ENCODE data around the gene ABCC10. TPM values are rescaled to one million over a fixed set of nuclear protein-coding genes. Genes with fewer than 3 reads are reported as not detected.

Gene ABCC10
- total RNA-seq, 2 experiments from 2014 or later: 51.0 to 58.3 TPM

DNA sequence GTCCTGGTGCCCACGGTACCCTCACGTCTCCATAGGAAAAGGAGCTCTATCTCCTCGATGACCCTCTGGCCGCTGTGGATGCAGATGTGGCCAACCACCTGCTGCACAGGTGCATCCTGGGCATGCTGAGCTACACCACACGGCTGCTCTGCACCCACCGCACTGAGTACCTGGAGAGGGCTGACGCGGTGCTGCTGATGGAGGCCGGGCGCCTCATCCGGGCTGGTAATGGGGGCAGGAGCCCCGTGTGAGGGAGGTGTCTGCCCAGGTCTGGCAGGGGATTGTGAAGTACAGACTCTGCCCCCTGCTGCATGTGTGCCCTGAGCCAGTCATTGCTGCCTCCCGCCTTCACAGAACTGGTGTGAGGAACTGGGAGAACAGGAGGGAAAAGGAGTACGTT lies 15.6 kb downstream of the ABCC10 start:
- Mint-ChIP-seq H3K9me3 (no peaks in the 10 kb centered on the region), H3K27ac (no peak overlapping the region), H3K4me1 (no peaks in the 10 kb centered on the region), H3K4me3 (no peak overlapping the region), H3K36me3 (peaks cover 2% of the 10 kb centered on the region), H3K27me3 (no peaks in the 10 kb centered on the region)
- ATAC-seq (ENCODE audit: low read depth) (no peak), DNase-seq (no peak)
- POLR2A ChIA-PET: no interaction called here

- Mint-ChIP-seq H3K27me3 (no peaks in the 10 kb centered on the region), H3K27ac (peak overlapping the region; percentile 24), H3K4me3 (no peak overlapping the region), H3K9me3 (no peaks in the 10 kb centered on the region), H3K36me3 (peaks cover 2% of the 10 kb centered on the region), H3K4me1 (no peaks in the 10 kb centered on the region)
- POLR2A ChIA-PET: no interaction called here
- ATAC-seq (ENCODE audit: low read depth) (no peak), DNase-seq (no peak)
These were observed 16.7 kb downstream of the ABCC10 start for GRCh38 chr6:43444036-43444435.

DNA sequence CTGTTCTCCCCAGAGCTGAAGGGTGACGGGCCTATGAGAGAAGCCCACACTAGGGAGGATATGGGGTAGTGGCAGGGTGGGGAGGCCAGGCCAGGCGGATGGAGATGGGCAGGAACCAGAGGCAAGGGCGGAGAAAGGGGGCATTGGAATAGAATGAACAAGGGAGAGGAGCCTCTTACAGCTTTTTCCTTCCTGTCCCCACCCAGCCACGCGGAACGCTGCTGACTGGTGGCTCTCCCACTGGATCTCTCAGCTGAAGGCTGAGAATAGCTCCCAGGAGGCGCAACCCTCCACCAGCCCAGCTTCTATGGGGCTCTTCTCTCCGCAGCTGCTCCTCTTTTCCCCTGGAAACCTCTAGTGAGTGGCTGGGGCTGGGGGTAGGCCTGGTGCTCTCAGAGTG lies 17.2 kb downstream of the ABCC10 start:
- POLR2A ChIA-PET: no interaction called here
- Mint-ChIP-seq H3K27me3 (no peaks in the 10 kb centered on the region), H3K27ac (no peak overlapping the region), H3K36me3 (peaks cover 2% of the 10 kb centered on the region), H3K9me3 (no peaks in the 10 kb centered on the region), H3K4me3 (no peak overlapping the region), H3K4me1 (no peaks in the 10 kb centered on the region)
- DNase-seq (no peak), ATAC-seq (ENCODE audit: low read depth) (no peak)

DNA sequence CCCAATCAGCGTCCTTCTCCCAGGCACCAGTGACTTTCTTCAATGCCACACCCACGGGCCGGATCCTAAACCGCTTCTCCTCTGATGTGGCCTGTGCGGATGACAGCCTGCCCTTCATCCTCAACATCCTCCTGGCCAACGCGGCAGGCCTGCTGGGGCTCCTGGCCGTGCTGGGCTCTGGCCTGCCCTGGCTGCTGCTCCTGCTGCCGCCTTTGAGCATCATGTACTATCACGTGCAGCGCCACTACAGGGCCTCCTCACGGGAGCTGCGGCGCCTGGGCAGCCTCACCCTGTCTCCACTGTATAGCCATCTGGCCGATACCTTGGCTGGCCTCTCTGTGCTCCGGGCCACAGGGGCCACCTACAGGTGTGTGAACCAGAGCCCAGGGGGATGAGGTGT lies 18.2 kb downstream of the ABCC10 start:
- Mint-ChIP-seq H3K4me3 (no peak overlapping the region), H3K9me3 (no peaks in the 10 kb centered on the region), H3K27ac (no peak overlapping the region), H3K4me1 (no peaks in the 10 kb centered on the region), H3K27me3 (no peaks in the 10 kb centered on the region), H3K36me3 (peaks cover 2% of the 10 kb centered on the region)
- POLR2A ChIA-PET: no interaction called here
- DNase-seq: no peak
- ATAC-seq (ENCODE audit: low read depth): no peak

GRCh38 chr6:43447604-43448003 lies 20.3 kb downstream of the ABCC10 start:
- H3K27ac Mint-ChIP-seq: no peak overlapping the region
- peaks cover 2% of the 10 kb centered on the region for H3K36me3 Mint-ChIP-seq
- H3K27me3 Mint-ChIP-seq: no peaks in the 10 kb centered on the region
- no peak for DNase-seq
- POLR2A ChIA-PET: interaction anchor here (0.7 kb wide), 1 partner anchor 655 kb away, joined by 3 read pairs; no protein-coding TSS in a partner anchor
- H3K9me3 Mint-ChIP-seq: no peaks in the 10 kb centered on the region
- H3K4me1 Mint-ChIP-seq: no peaks in the 10 kb centered on the region
- H3K4me3 Mint-ChIP-seq: no peak overlapping the region
- ATAC-seq (ENCODE audit: low read depth): no peak

DNA sequence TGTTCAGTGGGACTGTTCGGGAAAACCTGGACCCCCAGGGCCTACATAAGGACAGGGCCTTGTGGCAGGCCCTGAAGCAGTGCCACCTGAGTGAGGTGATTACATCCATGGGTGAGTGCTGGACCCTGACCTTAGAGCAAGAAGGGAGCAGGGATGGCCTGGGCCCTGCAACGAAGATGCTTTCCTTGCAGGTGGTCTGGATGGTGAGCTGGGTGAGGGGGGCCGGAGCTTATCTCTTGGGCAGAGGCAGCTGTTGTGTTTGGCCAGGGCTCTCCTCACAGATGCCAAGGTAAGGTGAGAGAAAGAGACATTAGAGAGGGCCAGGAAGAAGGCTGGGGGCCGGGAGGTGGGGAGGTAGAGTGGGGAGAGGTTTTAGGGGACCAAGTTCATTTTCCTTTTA lies 21.6 kb downstream of the ABCC10 start:
- POLR2A ChIA-PET: no interaction called here
- DNase-seq (no peak), ATAC-seq (ENCODE audit: low read depth) (no peak)
- peaks cover under 1% of the 10 kb centered on the region for H3K27me3 Mint-ChIP-seq
- H3K36me3 Mint-ChIP-seq: peaks cover 4% of the 10 kb centered on the region
- H3K4me1 Mint-ChIP-seq: no peaks in the 10 kb centered on the region
- no peak overlapping the region for H3K4me3 Mint-ChIP-seq
- no peak overlapping the region for H3K27ac Mint-ChIP-seq
- H3K9me3 Mint-ChIP-seq: no peaks in the 10 kb centered on the region

DNA sequence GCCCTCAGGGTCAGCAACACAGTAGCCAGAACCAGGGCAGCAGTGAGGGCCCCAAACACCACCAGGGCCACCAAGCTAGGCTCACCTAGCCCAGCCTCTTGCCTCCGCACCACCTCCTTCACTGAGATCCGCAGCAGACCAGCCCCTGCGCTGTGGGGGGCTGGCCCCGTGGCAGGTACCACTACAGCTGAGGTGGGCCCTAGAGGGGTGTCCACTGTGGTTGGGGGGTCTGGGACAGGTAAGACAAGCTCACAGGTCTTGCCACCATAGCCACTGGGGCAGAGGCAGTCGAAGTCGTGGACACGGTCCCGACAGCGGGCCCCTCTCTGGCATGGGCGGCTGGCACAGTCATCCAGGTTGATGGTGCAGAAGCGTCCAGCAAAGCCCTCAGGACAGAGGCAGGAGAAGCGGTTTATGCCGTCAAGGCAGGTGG lies 23.4 kb downstream of the ABCC10 start:
- Mint-ChIP-seq H3K27ac (no peak overlapping the region), H3K36me3 (peaks cover 5% of the 10 kb centered on the region), H3K9me3 (no peaks in the 10 kb centered on the region), H3K4me1 (peaks cover 7% of the 10 kb centered on the region), H3K27me3 (peaks cover 11% of the 10 kb centered on the region), H3K4me3 (no peak overlapping the region)
- no peak for DNase-seq
- POLR2A ChIA-PET: interaction anchor here (0.8 kb wide), 1 partner anchor 9 kb away, joined by 6 read pairs; no protein-coding TSS in a partner anchor
- ATAC-seq (ENCODE audit: low read depth): no peak

GRCh38 chr6:43451348-43451747 lies 24.0 kb downstream of the ABCC10 start:
- DNase-seq (no peak), ATAC-seq (ENCODE audit: low read depth) (no peak)
- H3K4me3 Mint-ChIP-seq: no peak overlapping the region
- H3K27ac Mint-ChIP-seq: no peak overlapping the region
- H3K36me3 Mint-ChIP-seq: peaks cover 6% of the 10 kb centered on the region
- POLR2A ChIA-PET: no interaction called here
- no peaks in the 10 kb centered on the region for H3K9me3 Mint-ChIP-seq
- peaks cover 17% of the 10 kb centered on the region for H3K27me3 Mint-ChIP-seq
- peaks cover 12% of the 10 kb centered on the region for H3K4me1 Mint-ChIP-seq

DNA sequence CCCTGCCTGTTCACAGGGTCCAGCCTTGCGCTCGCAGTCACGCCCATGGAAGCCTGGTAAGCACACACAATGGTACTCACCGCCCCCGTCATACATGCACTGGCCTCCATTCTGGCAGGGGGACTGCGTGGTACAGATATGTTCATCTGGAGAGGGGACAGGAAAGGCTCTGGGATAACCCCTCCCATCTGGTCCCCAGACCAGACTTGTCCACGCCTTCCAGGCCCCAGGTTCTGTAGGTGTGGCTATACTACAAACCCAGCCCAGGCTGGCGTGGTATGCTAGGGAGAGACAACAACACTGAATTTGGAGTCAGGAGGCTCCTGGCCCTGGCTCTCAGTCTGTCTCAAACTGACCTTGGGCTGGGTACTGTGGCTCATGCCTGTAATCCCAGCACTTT lies 24.6 kb downstream of the ABCC10 start:
- Mint-ChIP-seq H3K4me1 (peaks cover 12% of the 10 kb centered on the region), H3K9me3 (no peaks in the 10 kb centered on the region), H3K27ac (no peak overlapping the region), H3K27me3 (peaks cover 23% of the 10 kb centered on the region), H3K36me3 (peaks cover 6% of the 10 kb centered on the region), H3K4me3 (no peak overlapping the region)
- POLR2A ChIA-PET: no interaction called here
- DNase-seq (no peak), ATAC-seq (ENCODE audit: low read depth) (no peak)

- no peak overlapping the region for H3K4me3 Mint-ChIP-seq
- H3K27ac Mint-ChIP-seq: no peak overlapping the region
- no peak for ATAC-seq (ENCODE audit: low read depth)
- H3K9me3 Mint-ChIP-seq: no peaks in the 10 kb centered on the region
- peaks cover 29% of the 10 kb centered on the region for H3K27me3 Mint-ChIP-seq
- DNase-seq: no peak
- H3K36me3 Mint-ChIP-seq: peaks cover 6% of the 10 kb centered on the region
- POLR2A ChIA-PET: interaction anchor here (0.6 kb wide), 1 partner anchor 24 kb away, joined by 4 read pairs; no protein-coding TSS in a partner anchor
- H3K4me1 Mint-ChIP-seq: peaks cover 12% of the 10 kb centered on the region
These were observed 25.6 kb downstream of the ABCC10 start for GRCh38 chr6:43452896-43453295.

- Mint-ChIP-seq H3K9me3 (no peaks in the 10 kb centered on the region), H3K4me3 (peak overlapping the region; percentile 82), H3K27me3 (peaks cover 29% of the 10 kb centered on the region)
These were observed 26.5 kb downstream of the ABCC10 start for GRCh38 chr6:43453831-43454230.

GRCh38 chr6:43454290-43454695 lies 27.0 kb downstream of the ABCC10 start:
- DNase-seq: no peak
- POLR2A ChIA-PET: no interaction called here
- peak overlapping the region; percentile 82 for H3K4me3 Mint-ChIP-seq
- no peak overlapping the region for H3K27ac Mint-ChIP-seq
- H3K4me1 Mint-ChIP-seq: peaks cover 12% of the 10 kb centered on the region
- H3K27me3 Mint-ChIP-seq: peaks cover 29% of the 10 kb centered on the region
- ATAC-seq (ENCODE audit: low read depth): no peak
- H3K36me3 Mint-ChIP-seq: peaks cover 6% of the 10 kb centered on the region
- H3K9me3 Mint-ChIP-seq: no peaks in the 10 kb centered on the region

More at GRCh38 chr6:43453831-43454230, 26.5 kb downstream of the ABCC10 start:
- POLR2A ChIA-PET: no interaction called here
- no peak for ATAC-seq (ENCODE audit: low read depth)
- no peak overlapping the region for H3K27ac Mint-ChIP-seq
- DNase-seq: no peak
- H3K36me3 Mint-ChIP-seq: peaks cover 6% of the 10 kb centered on the region
- H3K4me1 Mint-ChIP-seq: peaks cover 12% of the 10 kb centered on the region

GRCh38 chr6:43454696-43455530 lies 27.6 kb downstream of the ABCC10 start:
- POLR2A ChIA-PET: interaction anchor here (0.7 kb wide), 1 partner anchor 26 kb away, joined by 4 read pairs; no protein-coding TSS in a partner anchor
- H3K27me3 Mint-ChIP-seq: peaks cover 32% of the 10 kb centered on the region
- peak; percentile 81 for DNase-seq
- H3K36me3 Mint-ChIP-seq: peaks cover 6% of the 10 kb centered on the region
- H3K4me3 Mint-ChIP-seq: peak overlapping the region; percentile 82
- no peak overlapping the region for H3K27ac Mint-ChIP-seq
- ATAC-seq (ENCODE audit: low read depth): peak; percentile 59
- H3K9me3 Mint-ChIP-seq: no peaks in the 10 kb centered on the region
- peaks cover 12% of the 10 kb centered on the region for H3K4me1 Mint-ChIP-seq
